Stromal cell of bone marrow (primary cell): ENCODE results near the gene GUK1.
A peak's percentile ranks its signal among the peaks of the same experiment; 100 is the strongest.
"Not testable (repeated sequence)": the region's sequence is repeated elsewhere in the genome, so short reads cannot be mapped to it uniquely, and the experiment has no call there.

Experiments used
- DNase-seq: peaks from one replicate; pipeline ENCODE4 v3.0.0-alpha.2; 2012; ENCODE audit warnings: low read depth

GUK1 gene

GRCh38 chr1:228163007-228163753, 23.1 kb downstream of the GUK1 start:
- DNase-seq = no peak

GRCh38 chr1:228163776-228164519, 23.9 kb downstream of the GUK1 start:
- DNase-seq = no peak

- no peak for DNase-seq
Observed at GRCh38 chr1:228164561-228165371, 24.7 kb downstream of the GUK1 start.

GRCh38 chr1:228165372-228166169, 25.5 kb downstream of the GUK1 start, which contains the start of gene IBA57:
IBA57 (plus strand) TSS chr1:228165804; CDS start chr1:228165817, 13 bp downstream.
- DNase-seq = peak; percentile 97

GRCh38 chr1:228166170-228166936, 26.3 kb downstream of the GUK1 start:
- DNase-seq = peak; percentile 70

GRCh38 chr1:228168563-228169270, 28.6 kb downstream of the GUK1 start:
- no peak for DNase-seq

- no peak for DNase-seq
Observed at GRCh38 chr1:228169345-228169744, 29.3 kb downstream of the GUK1 start.

- no peak for DNase-seq
Observed at GRCh38 chr1:228170666-228171065, 30.6 kb downstream of the GUK1 start.

GRCh38 chr1:228171221-228171891, 31.3 kb downstream of the GUK1 start:
- DNase-seq = no peak

- DNase-seq = no peak
Observed at GRCh38 chr1:228172591-228173527, 32.8 kb downstream of the GUK1 start.

GRCh38 chr1:228173528-228174481, 33.7 kb downstream of the GUK1 start:
- DNase-seq = not testable (repeated sequence)

- no peak for DNase-seq
Observed at GRCh38 chr1:228174482-228175315, 34.6 kb downstream of the GUK1 start.

GRCh38 chr1:228175316-228176023, 35.4 kb downstream of the GUK1 start:
- no peak for DNase-seq

- DNase-seq = no peak
Observed at GRCh38 chr1:228176024-228176395, 35.9 kb downstream of the GUK1 start.

- DNase-seq = no peak
Observed at GRCh38 chr1:228176461-228177182, 36.5 kb downstream of the GUK1 start.
